Stimulated activated CD4-positive, alpha-beta T cell treated with anti-CD3 and anti-CD28 coated beads, Interleukin-15, amount 100 ng/mL, for 1 hour (primary cell): Measurements from ENCODE around the gene NDUFA13.

Experiments
- DNase-seq, 2 donors: peaks; one replicate each; pipeline ENCODE4 v3.0.0-alpha.2; 2020; ENCODE audit warnings: low read depth in 1 of 2, low spot score in 1 of 2

Gene NDUFA13

GRCh38 chr19:19532806-19533701 is 17.0 kb downstream of the NDUFA13 start:
- DNase-seq, result no peak

- no peak for DNase-seq
These were observed 17.8 kb downstream of the NDUFA13 start for GRCh38 chr19:19533841-19534240.

GRCh38 chr19:19534556-19535265 is 18.7 kb downstream of the NDUFA13 start:
- DNase-seq, result no peak

- no peak for DNase-seq
These were observed 19.5 kb downstream of the NDUFA13 start for GRCh38 chr19:19535311-19536191.

- no peak for DNase-seq
These were observed 21.3 kb downstream of the NDUFA13 start for GRCh38 chr19:19537075-19538048.

GRCh38 chr19:19538061-19538784 is 22.2 kb downstream of the NDUFA13 start, which contains the start of gene CILP2:
Gene CILP2, plus strand, starts transcription at chr19:19538265. Its CDS starts 85 bp downstream, at chr19:19538350.
- peak; percentile 15 to 38 for DNase-seq

- no peak for DNase-seq
These were observed 22.8 kb downstream of the NDUFA13 start for GRCh38 chr19:19538785-19539166.

GRCh38 chr19:19539698-19540063 is 23.7 kb downstream of the NDUFA13 start:
- DNase-seq, result no peak

GRCh38 chr19:19540064-19540714 is 24.2 kb downstream of the NDUFA13 start:
- peak in 1 of 2 donors; percentile 57 for DNase-seq

GRCh38 chr19:19540715-19541515 is 24.9 kb downstream of the NDUFA13 start:
- DNase-seq, result peak; percentile 45 to 69

- DNase-seq, result no peak
These were observed 25.6 kb downstream of the NDUFA13 start for GRCh38 chr19:19541616-19542015.

- DNase-seq, result no peak
These were observed 26.5 kb downstream of the NDUFA13 start for GRCh38 chr19:19542507-19542906.

GRCh38 chr19:19543101-19543500 is 27.1 kb downstream of the NDUFA13 start:
- no peak for DNase-seq

GRCh38 chr19:19543640-19544039 is 27.6 kb downstream of the NDUFA13 start:
- no peak for DNase-seq

GRCh38 chr19:19544257-19544953 is 28.4 kb downstream of the NDUFA13 start:
- no peak for DNase-seq

- no peak for DNase-seq
These were observed 29.0 kb downstream of the NDUFA13 start for GRCh38 chr19:19544954-19545591.

- no peak for DNase-seq
These were observed 29.7 kb downstream of the NDUFA13 start for GRCh38 chr19:19545707-19546106.
